RWPE1 (cell line): Measurements from ENCODE around the gene GATC.
A peak's percentile ranks its signal among the peaks of the same experiment; 100 is the strongest.

Source experiments
- CTCF ChIA-PET: fragments of 350-600 bp; sonication (Branson Sonifier 250); formaldehyde crosslinking; extraction: SDS; loops from one replicate; lab custom pipeline; 2021; lab: Yijun Ruan, JAX
- POLR2A ChIA-PET: fragments of 400-600 bp; formaldehyde crosslinking; extraction: SDS; loops from one replicate; lab custom pipeline; 2020; ENCODE audit warnings: antibody characterized with exemption; ENCODE audit not compliant: low non-redundant PET; lab: Yijun Ruan, JAX
- DNase-seq: peaks from one replicate; pipeline ENCODE4 v3.0.0; 2012; ENCODE audit warnings: low spot score
- H3K27ac ChIP-seq: fragments of 450-650 bp; 2 replicates; pipeline ENCODE4 v1.5.1; 2017
- TF ChIP-seq, protein P1 (sequence below): fragments of 450-650 bp; conservative IDR thresholded peaks from 2 replicates; pipeline ENCODE4 v1.5.1; 2017; ENCODE audit warnings: low read depth, mild to moderate bottlenecking

The GATC gene

DNA sequence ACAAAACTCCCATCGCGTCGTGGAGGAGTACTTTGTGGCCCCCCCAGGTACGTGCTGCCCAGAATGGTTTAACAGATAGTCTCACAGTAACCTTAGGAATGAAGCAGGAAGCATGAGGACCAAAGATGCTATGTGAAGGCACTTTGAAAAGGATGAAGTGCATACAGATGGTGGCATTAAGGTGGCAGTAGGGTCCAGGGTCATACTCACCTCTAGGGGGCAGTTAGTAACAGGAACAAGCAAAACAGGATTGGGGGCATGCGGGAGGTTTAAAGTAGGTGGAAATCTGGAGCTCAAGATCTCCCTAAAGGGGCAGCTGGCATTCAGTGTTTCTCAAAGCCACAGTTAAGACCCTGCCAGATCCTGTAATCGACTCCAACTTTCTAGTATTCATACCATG, 10.9 kb downstream of the GATC start:
- ChIA-PET POLR2A (interaction anchor here (0.8 kb wide), 1 partner anchor 391 kb away, joined by 3 read pairs; no protein-coding TSS in a partner anchor), CTCF (interaction anchor here (0.6 to 0.7 kb wide), 3 partner anchors 10 to 253 kb away, joined by 3 read pairs; no protein-coding TSS in a partner anchor)
- no peak for DNase-seq
- H3K27ac ChIP-seq = no peak overlapping the region
- TF ChIP-seq, protein P1, sequence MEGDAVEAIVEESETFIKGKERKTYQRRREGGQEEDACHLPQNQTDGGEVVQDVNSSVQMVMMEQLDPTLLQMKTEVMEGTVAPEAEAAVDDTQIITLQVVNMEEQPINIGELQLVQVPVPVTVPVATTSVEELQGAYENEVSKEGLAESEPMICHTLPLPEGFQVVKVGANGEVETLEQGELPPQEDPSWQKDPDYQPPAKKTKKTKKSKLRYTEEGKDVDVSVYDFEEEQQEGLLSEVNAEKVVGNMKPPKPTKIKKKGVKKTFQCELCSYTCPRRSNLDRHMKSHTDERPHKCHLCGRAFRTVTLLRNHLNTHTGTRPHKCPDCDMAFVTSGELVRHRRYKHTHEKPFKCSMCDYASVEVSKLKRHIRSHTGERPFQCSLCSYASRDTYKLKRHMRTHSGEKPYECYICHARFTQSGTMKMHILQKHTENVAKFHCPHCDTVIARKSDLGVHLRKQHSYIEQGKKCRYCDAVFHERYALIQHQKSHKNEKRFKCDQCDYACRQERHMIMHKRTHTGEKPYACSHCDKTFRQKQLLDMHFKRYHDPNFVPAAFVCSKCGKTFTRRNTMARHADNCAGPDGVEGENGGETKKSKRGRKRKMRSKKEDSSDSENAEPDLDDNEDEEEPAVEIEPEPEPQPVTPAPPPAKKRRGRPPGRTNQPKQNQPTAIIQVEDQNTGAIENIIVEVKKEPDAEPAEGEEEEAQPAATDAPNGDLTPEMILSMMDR = peak; percentile 16; the same call in 1 of the 2 replicates

DNA sequence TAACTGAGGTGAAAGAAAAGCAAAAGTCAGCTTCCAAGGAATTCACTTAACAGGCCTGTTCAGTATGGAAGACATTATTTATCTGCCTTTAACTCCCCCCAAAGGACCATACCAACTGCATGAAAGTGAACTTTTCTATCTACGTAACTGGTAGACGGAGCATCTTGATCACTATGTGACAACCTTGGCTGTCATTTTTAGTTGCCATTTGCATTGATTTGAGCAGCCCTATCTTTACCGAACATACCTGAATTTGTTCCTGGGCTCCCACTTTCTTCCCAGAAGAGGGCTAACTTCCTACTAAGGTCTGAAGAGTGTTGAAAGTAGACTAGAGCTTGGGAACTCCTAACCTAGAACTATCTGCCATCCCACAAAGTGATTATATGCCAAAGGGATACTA, 13.9 kb downstream of the GATC start:
- ChIA-PET POLR2A (no interaction called here), CTCF (no interaction called here)
- no peak for DNase-seq
- H3K27ac ChIP-seq = no peak overlapping the region
- TF ChIP-seq, protein P1 = no peak

DNA sequence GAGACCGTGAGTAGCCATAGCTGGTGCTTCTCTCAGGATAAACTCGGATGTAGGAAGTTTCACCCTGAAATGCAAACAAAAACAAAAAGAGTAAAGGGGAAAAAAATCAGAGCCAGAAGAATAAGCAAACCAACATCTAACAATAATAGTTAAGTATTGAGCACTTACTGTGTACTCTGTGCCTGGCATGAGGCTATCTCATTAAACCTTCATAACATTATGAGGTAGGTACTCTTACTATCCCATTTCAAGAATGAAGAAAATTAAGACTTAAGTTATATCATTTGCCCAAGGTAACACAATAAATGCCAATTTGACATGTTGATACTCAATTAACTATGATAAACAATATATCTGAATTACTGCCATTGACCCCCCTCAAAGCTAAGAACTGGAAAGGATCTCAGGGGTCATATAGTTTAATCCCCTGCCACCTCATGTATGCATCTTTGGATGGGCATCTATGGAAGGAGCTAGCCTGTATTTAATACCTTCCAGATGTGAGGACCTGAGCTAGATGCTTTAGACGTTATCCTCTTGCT, 15.9 kb downstream of the GATC start:
- CTCF ChIA-PET = interaction anchor here (0.5 kb wide), 1 partner anchor 129 kb away, joined by 3 read pairs; no protein-coding TSS in a partner anchor
- TF ChIP-seq, protein P1 = no peak
- H3K27ac ChIP-seq = no peak overlapping the region
- no peak for DNase-seq
- POLR2A ChIA-PET = no interaction called here

DNA sequence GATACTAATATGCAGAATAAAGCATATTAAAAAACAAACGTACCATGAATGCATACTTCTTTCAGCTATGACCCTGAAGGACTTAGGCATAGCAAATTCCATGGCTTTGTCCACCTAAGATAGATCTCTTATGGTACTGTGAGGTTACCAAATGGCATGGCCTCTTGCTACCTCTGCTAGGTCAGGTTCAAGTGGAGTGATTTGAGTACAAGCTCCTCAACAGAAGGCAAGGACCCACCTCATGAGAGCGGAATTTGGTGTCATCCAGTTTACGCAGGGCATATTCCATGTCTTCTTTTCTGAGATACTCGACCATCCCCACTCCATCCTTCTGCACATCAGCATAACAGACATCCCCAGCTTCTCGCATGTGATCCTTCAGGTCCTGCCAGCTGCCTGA, 17.5 kb downstream of the GATC start:
- no peak for DNase-seq
- POLR2A ChIA-PET = no interaction called here
- H3K27ac ChIP-seq = no peak overlapping the region
- TF ChIP-seq, protein P1 = no peak
- CTCF ChIA-PET = no interaction called here

DNA sequence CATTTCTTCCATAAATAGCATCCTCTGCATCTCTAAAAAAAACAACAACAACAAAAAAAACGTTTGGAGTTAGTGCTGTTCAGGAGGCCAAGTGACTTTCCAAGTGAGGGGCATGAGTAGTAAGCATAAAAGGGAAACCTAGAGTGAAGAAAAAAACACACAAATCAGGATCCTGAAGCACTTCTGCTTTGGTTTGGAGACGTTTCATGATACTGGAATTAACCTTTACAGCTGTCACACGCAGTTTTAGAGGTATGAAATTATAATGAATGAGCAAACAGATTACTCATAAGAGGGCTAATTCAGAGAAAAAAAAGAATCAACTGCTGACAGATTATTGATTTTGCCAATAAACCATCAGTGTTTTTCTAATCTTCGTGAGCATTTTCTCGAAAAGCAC, 19.5 kb downstream of the GATC start:
- DNase-seq = no peak
- ChIA-PET POLR2A (no interaction called here), CTCF (interaction anchor here (0.6 kb wide), 1 partner anchor 36 kb away, joined by 4 read pairs; no protein-coding TSS in a partner anchor)
- H3K27ac ChIP-seq = no peak overlapping the region
- TF ChIP-seq, protein P1 = no peak

DNA sequence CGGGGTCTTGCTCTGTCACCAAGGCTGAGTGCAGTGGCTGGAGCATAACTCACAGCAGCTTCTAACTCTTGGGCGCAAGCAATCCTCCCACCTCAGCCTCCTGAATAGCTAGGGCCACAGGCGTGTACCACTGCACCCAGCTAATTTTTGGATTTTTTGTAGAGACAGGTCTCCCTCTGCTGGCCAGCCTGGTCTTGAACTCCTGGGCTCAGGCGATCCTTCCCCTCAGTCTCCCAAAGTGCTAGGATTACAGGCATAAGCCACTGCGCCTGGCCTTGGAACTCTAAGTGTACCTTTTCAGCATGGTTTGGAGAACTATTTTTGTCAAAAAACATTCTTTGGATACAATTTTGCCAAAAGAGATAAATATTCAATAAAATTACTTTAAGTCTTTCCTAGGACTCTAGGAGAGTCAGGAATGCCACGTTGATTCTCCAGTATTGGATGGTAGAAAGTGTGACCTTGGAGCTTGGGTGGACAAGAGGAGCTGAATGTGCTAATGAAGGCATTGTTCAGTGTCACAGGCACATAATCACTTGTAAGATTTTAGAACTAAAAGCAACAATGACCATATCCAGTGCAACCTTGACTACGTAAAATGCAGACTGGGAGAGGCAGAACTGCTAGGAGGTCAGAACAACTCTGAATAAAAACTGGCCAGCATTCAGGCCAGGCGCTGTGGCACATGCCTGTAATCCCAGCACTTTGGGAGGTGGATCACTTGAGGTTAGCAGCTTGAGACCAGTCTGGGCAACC, 20.5 kb downstream of the GATC start:
- TF ChIP-seq, protein P1 = peak; percentile 48
- DNase-seq = no peak
- H3K27ac ChIP-seq = no peak overlapping the region; the same call in 1 of the 2 replicates
- ChIA-PET POLR2A (interaction anchor here (0.5 kb wide), 1 partner anchor 27 kb away, joined by 3 read pairs; no protein-coding TSS in a partner anchor), CTCF (interaction anchor here (0.6 to 1.3 kb wide), 5 partner anchors 9 to 161 kb away, joined by 3 read pairs; partner anchors contain the start of gene DYNLL1)
